ENCODE measurements around the gene C10orf53. TPM values are rescaled to one million over a fixed set of nuclear protein-coding genes. Genes with fewer than 3 reads are reported as not detected.

The C10orf53 gene
- total and polyA plus RNA-seq, 10 of the 15 experiments (the other 5 are each of a cell fraction or from before 2014, with no cell fraction given): not detected

DNA sequence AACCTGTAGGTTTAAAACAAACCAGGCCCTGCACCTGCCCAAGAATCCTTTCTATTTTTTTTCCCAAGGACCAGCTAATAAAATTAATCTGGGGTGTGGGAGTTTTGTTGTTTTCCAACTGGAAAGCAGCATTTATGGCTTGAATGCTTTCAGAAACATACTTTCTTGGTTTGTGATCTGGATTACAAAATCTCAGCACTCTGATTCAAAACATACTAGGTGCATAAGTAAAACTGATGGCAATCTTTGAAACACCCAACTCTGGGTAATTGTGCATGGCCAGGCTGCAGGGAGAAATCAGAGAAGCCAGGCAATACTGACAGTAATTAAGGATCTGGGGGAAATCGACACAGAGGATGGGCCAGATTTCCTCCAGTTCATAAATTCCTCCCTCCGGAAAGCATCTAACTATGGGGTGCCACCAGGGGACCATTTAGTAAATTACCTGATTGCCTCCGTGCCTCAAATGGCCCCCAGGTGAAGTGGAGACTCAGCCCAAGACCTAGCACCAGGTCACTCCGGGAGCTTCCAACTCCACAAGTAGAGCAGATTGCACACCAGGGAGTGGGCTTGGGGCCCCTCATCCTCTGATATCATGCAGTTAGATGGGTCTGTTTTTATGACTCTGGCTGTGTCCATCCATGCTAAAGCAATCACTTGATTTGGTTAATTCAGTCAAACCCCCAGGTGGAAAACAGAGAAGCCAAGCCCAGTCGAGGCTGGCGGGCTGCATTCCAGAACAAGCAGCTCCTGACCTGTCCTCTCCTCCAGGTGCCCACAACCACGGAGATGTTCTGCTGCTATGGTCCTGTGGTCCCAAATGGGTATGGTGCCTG is 15.2 kb upstream of the C10orf53 start (continued):
- TF ChIP-seq PAX8 (IDR thresholded peaks at IDR 0.05) (no peak), SIN3A (IDR thresholded peaks at IDR 0.05; ENCODE audit: low read depth, low read length) (no peak), TCF3 (IDR thresholded peaks at IDR 0.05; ENCODE audit: borderline replicate concordance, insufficient read depth, low read depth, low read length) (no peak)

DNA sequence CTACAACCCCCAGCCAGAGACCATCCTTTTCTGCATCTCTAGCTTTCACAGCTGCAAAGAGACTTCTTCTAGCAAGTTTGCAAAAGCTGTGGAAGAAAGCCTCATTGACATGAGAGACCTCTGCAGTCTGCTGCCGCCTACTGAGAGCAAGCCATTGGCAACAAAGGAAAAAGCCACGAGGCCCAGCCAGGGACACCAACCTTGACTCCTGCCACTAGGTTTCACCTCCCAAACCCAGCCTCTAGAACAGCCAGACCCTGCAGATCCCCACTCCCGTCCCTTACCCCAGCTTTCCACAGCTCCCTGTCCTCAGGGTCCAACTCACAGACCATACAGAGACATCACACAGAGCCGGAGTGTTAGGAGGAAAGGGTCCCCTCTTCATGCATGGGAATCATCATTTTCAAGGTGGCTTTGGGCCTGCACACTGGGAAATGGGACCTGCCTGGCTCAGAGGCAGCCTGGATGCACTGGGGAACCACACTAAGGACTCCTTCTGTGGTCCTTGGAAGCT is 14.6 kb upstream of the C10orf53 start:
- H3K9ac ChIP-seq (ENCODE audit: control insufficient read depth, insufficient read depth, low read length): no peak overlapping the region
- WGBS (ENCODE audit: insufficient coverage, insufficient replicate concordance, low lambda C conversion rate, missing lambda C conversion rate): 11% methylated on average over 4 of the region's 4 CpGs
- H3K9me3 ChIP-seq (replicated peaks; ENCODE audit: control insufficient read depth, insufficient read depth, low read length): no peaks in the 10 kb centered on the region
- no peak for FAIRE-seq
- H2AFZ ChIP-seq (ENCODE audit: control insufficient read depth, low read depth, low read length): no peak overlapping the region
- peaks cover 0 to 1% of the 10 kb centered on the region in 2 experiments; a peak in 2 of 4 replicates for H3K27me3 ChIP-seq (replicated peaks in 1 of 2; ENCODE audit: control insufficient read depth in 2 of 2, insufficient read depth in 2 of 2, low read length in 1 of 2)
- H3K79me2 ChIP-seq (ENCODE audit: control insufficient read depth, insufficient read depth, low read length): no peaks in the 10 kb centered on the region
- no peak overlapping the region for H3K27ac ChIP-seq (ENCODE audit: control insufficient read depth, insufficient read depth)
- H3K36me3 ChIP-seq (ENCODE audit: control insufficient read depth in 2 of 2, insufficient read depth in 2 of 2, low read length in 1 of 2): no peaks in the 10 kb centered on the region
- CTCF ChIA-PET: no interaction called here
- RAD21 ChIA-PET (ENCODE audit: unreplicated experiment): no interaction called here
- in situ Hi-C loops (cut with MboI): no loop called here
- no peaks in the 10 kb centered on the region for H4K20me1 ChIP-seq (ENCODE audit: control insufficient read depth, insufficient read depth)
- POLR2A ChIA-PET: no interaction called here
- SMC1A ChIA-PET (ENCODE audit: uncharacterized antibody, unreplicated experiment): no interaction called here
- H3K4me3 ChIP-seq: no peak overlapping the region
- ATAC-seq: no peak
- no TSS peak for BruUV-seq (replicated peaks)
- no peak overlapping the region for H3K4me2 ChIP-seq (ENCODE audit: control insufficient read depth, insufficient read depth)
- intact Hi-C loops (cut with micrococcal nuclease; ENCODE audit: unreplicated experiment): no loop called here
- no peaks in the 10 kb centered on the region for H3K4me1 ChIP-seq (ENCODE audit: control insufficient read depth, insufficient read depth, low read length)
- no peak for DNase-seq (ENCODE audit: low read depth, low spot score)
- TF ChIP-seq, protein P1, sequence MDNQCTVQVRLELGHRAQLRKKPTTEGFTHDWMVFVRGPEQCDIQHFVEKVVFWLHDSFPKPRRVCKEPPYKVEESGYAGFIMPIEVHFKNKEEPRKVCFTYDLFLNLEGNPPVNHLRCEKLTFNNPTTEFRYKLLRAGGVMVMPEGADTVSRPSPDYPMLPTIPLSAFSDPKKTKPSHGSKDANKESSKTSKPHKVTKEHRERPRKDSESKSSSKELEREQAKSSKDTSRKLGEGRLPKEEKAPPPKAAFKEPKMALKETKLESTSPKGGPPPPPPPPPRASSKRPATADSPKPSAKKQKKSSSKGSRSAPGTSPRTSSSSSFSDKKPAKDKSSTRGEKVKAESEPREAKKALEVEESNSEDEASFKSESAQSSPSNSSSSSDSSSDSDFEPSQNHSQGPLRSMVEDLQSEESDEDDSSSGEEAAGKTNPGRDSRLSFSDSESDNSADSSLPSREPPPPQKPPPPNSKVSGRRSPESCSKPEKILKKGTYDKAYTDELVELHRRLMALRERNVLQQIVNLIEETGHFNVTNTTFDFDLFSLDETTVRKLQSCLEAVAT (IDR thresholded peaks at IDR 0.05): no peak
- no peak for TF ChIP-seq ZBED1 (IDR thresholded peaks at IDR 0.05; ENCODE audit: borderline replicate concordance)
- TF ChIP-seq RB1 (IDR thresholded peaks at IDR 0.05; ENCODE audit: borderline replicate concordance): no peak
- TF ChIP-seq BACH1 (IDR thresholded peaks at IDR 0.05; ENCODE audit: borderline replicate concordance): no peak
- TF ChIP-seq EP300 (IDR thresholded peaks at IDR 0.05; ENCODE audit: borderline replicate concordance in 1 of 2, control insufficient read depth in 1 of 2, low read depth in 2 of 2, low read length in 2 of 2): no peak
- TF ChIP-seq POU2F2 (IDR thresholded peaks at IDR 0.05; ENCODE audit: borderline replicate concordance, low read depth, low read length): no peak
- no peak for TF ChIP-seq GATAD2B (conservative IDR thresholded peaks at IDR 0.05; ENCODE audit: low read depth)
- TF ChIP-seq, protein P2, sequence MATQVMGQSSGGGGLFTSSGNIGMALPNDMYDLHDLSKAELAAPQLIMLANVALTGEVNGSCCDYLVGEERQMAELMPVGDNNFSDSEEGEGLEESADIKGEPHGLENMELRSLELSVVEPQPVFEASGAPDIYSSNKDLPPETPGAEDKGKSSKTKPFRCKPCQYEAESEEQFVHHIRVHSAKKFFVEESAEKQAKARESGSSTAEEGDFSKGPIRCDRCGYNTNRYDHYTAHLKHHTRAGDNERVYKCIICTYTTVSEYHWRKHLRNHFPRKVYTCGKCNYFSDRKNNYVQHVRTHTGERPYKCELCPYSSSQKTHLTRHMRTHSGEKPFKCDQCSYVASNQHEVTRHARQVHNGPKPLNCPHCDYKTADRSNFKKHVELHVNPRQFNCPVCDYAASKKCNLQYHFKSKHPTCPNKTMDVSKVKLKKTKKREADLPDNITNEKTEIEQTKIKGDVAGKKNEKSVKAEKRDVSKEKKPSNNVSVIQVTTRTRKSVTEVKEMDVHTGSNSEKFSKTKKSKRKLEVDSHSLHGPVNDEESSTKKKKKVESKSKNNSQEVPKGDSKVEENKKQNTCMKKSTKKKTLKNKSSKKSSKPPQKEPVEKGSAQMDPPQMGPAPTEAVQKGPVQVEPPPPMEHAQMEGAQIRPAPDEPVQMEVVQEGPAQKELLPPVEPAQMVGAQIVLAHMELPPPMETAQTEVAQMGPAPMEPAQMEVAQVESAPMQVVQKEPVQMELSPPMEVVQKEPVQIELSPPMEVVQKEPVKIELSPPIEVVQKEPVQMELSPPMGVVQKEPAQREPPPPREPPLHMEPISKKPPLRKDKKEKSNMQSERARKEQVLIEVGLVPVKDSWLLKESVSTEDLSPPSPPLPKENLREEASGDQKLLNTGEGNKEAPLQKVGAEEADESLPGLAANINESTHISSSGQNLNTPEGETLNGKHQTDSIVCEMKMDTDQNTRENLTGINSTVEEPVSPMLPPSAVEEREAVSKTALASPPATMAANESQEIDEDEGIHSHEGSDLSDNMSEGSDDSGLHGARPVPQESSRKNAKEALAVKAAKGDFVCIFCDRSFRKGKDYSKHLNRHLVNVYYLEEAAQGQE (IDR thresholded peaks at IDR 0.05; ENCODE audit: low read depth, low read length): no peak
- TF ChIP-seq, protein P3, sequence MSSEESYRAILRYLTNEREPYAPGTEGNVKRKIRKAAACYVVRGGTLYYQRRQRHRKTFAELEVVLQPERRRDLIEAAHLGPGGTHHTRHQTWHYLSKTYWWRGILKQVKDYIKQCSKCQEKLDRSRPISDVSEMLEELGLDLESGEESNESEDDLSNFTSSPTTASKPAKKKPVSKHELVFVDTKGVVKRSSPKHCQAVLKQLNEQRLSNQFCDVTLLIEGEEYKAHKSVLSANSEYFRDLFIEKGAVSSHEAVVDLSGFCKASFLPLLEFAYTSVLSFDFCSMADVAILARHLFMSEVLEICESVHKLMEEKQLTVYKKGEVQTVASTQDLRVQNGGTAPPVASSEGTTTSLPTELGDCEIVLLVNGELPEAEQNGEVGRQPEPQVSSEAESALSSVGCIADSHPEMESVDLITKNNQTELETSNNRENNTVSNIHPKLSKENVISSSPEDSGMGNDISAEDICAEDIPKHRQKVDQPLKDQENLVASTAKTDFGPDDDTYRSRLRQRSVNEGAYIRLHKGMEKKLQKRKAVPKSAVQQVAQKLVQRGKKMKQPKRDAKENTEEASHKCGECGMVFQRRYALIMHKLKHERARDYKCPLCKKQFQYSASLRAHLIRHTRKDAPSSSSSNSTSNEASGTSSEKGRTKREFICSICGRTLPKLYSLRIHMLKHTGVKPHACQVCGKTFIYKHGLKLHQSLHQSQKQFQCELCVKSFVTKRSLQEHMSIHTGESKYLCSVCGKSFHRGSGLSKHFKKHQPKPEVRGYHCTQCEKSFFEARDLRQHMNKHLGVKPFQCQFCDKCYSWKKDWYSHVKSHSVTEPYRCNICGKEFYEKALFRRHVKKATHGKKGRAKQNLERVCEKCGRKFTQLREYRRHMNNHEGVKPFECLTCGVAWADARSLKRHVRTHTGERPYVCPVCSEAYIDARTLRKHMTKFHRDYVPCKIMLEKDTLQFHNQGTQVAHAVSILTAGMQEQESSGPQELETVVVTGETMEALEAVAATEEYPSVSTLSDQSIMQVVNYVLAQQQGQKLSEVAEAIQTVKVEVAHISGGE (CRISPR knock-in tag; IDR thresholded peaks at IDR 0.05): no peak
- TF ChIP-seq PML (IDR thresholded peaks at IDR 0.05; ENCODE audit: low read length): no peak

Measured in GM12878 (cell line).